PC-9 (cell line): ENCODE results near the gene LRRC28. TPM values are rescaled to one million over a fixed set of nuclear protein-coding genes. Genes with fewer than 3 reads are reported as not detected.

Experiments used
- BruUV-seq: library from RNA; stranded (reverse); fragments of 400-500 nt; replicated peaks from 2 replicates; lab custom pipeline; 2021; lab: Mats Ljungman, UMichigan
- CTCF ChIA-PET: fragments of 300-600 bp; sonication (Branson Sonifier 250); formaldehyde crosslinking; loops from one replicate; lab custom pipeline; 2022; ENCODE audit warnings: antibody characterized with exemption; lab: Charles Lee
- POLR2A ChIA-PET: fragments of 300-600 bp; sonication (Branson Sonifier 250); formaldehyde crosslinking; loops from one replicate; lab custom pipeline; 2022; ENCODE audit warnings: antibody characterized with exemption; ENCODE audit not compliant: unreplicated experiment; lab: Charles Lee
- DNase-seq, 2 experiments: peaks; one replicate each; pipeline versions ENCODE4 v3.0.0 to v3.0.0-alpha.2; 2015 to 2022; ENCODE audit warnings: mixed read lengths in 1 of 2
- H2AFZ ChIP-seq: fragments of 200-600 bp; sonication (generic); 2 replicates; pipeline ENCODE4 v1.8.1; 2017; ENCODE audit warnings: antibody characterized with exemption
- H3F3A ChIP-seq: fragments of 200-600 bp; sonication (generic); 2 replicates; pipeline ENCODE4 v1.8.1; 2017; ENCODE audit warnings: antibody characterized with exemption, mild to moderate bottlenecking, low read depth; ENCODE audit not compliant: insufficient read depth
- H3K27ac ChIP-seq: fragments of 200-600 bp; sonication (generic); 2 replicates; pipeline ENCODE4 v1.6.1; 2016; ENCODE audit warnings: mixed run types
- H3K27me3 ChIP-seq: fragments of 200-600 bp; sonication (generic); 2 replicates; pipeline ENCODE4 v1.6.1; 2016; ENCODE audit warnings: low read depth, mixed run types; ENCODE audit not compliant: insufficient read depth
- H3K36me3 ChIP-seq: fragments of 200-600 bp; sonication (generic); 2 replicates; pipeline ENCODE4 v1.6.1; 2016; ENCODE audit warnings: low read depth, mixed run types
- H3K4me1 ChIP-seq: fragments of 200-600 bp; sonication (generic); replicated peaks from 2 replicates; pipeline ENCODE4 v1.6.1; 2016; ENCODE audit warnings: mixed run types; ENCODE audit not compliant: insufficient read depth
- H3K4me2 ChIP-seq: fragments of 200-600 bp; sonication (generic); 2 replicates; pipeline ENCODE4 v1.6.1; 2017; ENCODE audit warnings: mixed run types
- H3K4me3 ChIP-seq: fragments of 200-600 bp; sonication (generic); 2 replicates; pipeline ENCODE4 v1.6.1; 2016; ENCODE audit warnings: mixed run types
- H3K79me2 ChIP-seq: fragments of 200-600 bp; sonication (generic); 2 replicates; pipeline ENCODE4 v1.6.1; 2017; ENCODE audit warnings: low read depth, mixed run types
- H3K9me2 ChIP-seq: fragments of 200-600 bp; sonication (generic); 2 replicates; pipeline ENCODE4 v1.8.1; 2017; ENCODE audit warnings: mild to moderate bottlenecking; ENCODE audit not compliant: insufficient read depth
- H3K9me3 ChIP-seq: fragments of 200-600 bp; sonication (generic); 2 replicates; pipeline ENCODE4 v1.8.1; 2016; ENCODE audit warnings: low read depth; ENCODE audit not compliant: insufficient read depth
- H4K20me1 ChIP-seq: fragments of 200-600 bp; sonication (generic); 2 replicates; pipeline ENCODE4 v1.8.1; 2017; ENCODE audit not compliant: insufficient read depth
- CTCF ChIP-seq: fragments of 200-600 bp; sonication (generic); conservative IDR thresholded peaks from 2 replicates; pipeline ENCODE4 v1.6.1; 2017; ENCODE audit warnings: mixed run types, antibody characterized with exemption, mild to moderate bottlenecking, moderate library complexity
- EZH2 ChIP-seq: fragments of 200-600 bp; sonication (generic); IDR thresholded peaks from 2 replicates; pipeline ENCODE4 v1.8.0; 2017; ENCODE audit warnings: antibody characterized with exemption, low read depth
- intact Hi-C: fragments of 100-400 bp; cut with micrococcal nuclease; formaldehyde crosslinking; loops from one replicate; pipeline ENCODE4 v1.10.0; 2022; ENCODE audit not compliant: unreplicated experiment
- total RNA-seq: library from RNA; stranded (reverse); gene quantifications from 2 replicates; pipeline ENCODE4 v1.2.3, GENCODE V29; 2021

The LRRC28 gene
- total RNA-seq, 1 experiment from 2014 or later: 13.5 TPM

GRCh38 chr15:99250001-99250400, 1.3 kb upstream of the LRRC28 start:
- Histone ChIP-seq H2AFZ (peak overlapping the region; percentile 91), H3K4me2 (peak overlapping the region; percentile 90), H3K79me2 (peaks cover 27% of the 10 kb centered on the region), H3K27me3 (no peaks in the 10 kb centered on the region), H3F3A (peaks cover 8% of the 10 kb centered on the region; the same call in 1 of the 2 replicates), H3K4me1 (peaks cover 20% of the 10 kb centered on the region), H3K27ac (peak overlapping the region; percentile 74), H3K36me3 (no peaks in the 10 kb centered on the region), H3K9me3 (no peaks in the 10 kb centered on the region), H3K4me3 (peak overlapping the region; percentile 98), H4K20me1 (no peaks in the 10 kb centered on the region), H3K9me2 (no peaks in the 10 kb centered on the region)
- POLR2A ChIA-PET: interaction anchor here (0.7 kb wide), 2 partner anchors 86 to 483 kb away, joined by 3 to 4 read pairs; partner anchors contain the start of gene LYSMD4
- CTCF ChIA-PET: interaction anchor here (0.6 kb wide), 1 partner anchor 483 kb away, joined by 3 read pairs; the partner anchor contains the start of gene LYSMD4
- TF ChIP-seq CTCF (no peak), EZH2 (no peak)
- intact Hi-C loops: loop anchor here (10.0 kb wide), 1 partner anchor 605 kb away; the partner anchor contains the start of gene IGF1R
- BruUV-seq: no TSS peak
- DNase-seq: no peak

- DNase-seq: no peak
- H3K79me2 ChIP-seq: peaks cover 27% of the 10 kb centered on the region
- CTCF ChIA-PET: no interaction called here
- peaks cover 20% of the 10 kb centered on the region for H3K4me1 ChIP-seq
- no peaks in the 10 kb centered on the region for H3K27me3 ChIP-seq
- H3K9me2 ChIP-seq: no peaks in the 10 kb centered on the region
- peak overlapping the region; percentile 98 for H3K4me3 ChIP-seq
- BruUV-seq: no TSS peak
- peaks cover 8% of the 10 kb centered on the region; the same call in 1 of the 2 replicates for H3F3A ChIP-seq
- POLR2A ChIA-PET: no interaction called here
- H4K20me1 ChIP-seq: no peaks in the 10 kb centered on the region
- TF ChIP-seq CTCF (no peak), EZH2 (no peak)
- intact Hi-C loops: loop anchor here (10.0 kb wide), 1 partner anchor 606 kb away; the partner anchor contains the start of gene IGF1R
- H3K4me2 ChIP-seq: peak overlapping the region; percentile 90
- peak overlapping the region; percentile 74 for H3K27ac ChIP-seq
- H3K9me3 ChIP-seq: no peaks in the 10 kb centered on the region
- H2AFZ ChIP-seq: peak overlapping the region; percentile 91
- no peaks in the 10 kb centered on the region for H3K36me3 ChIP-seq
Observed at GRCh38 chr15:99250494-99250856, 806 bp upstream of the LRRC28 start.

- Histone ChIP-seq H3K27ac (no peak overlapping the region), H2AFZ (peak overlapping the region; percentile 93), H3F3A (peaks cover 8% of the 10 kb centered on the region; the same call in 1 of the 2 replicates), H3K27me3 (no peaks in the 10 kb centered on the region), H3K9me3 (no peaks in the 10 kb centered on the region), H3K79me2 (peaks cover 15% of the 10 kb centered on the region), H3K4me2 (peak overlapping the region; percentile 90), H3K4me1 (peaks cover 20% of the 10 kb centered on the region), H3K9me2 (no peaks in the 10 kb centered on the region), H3K36me3 (no peaks in the 10 kb centered on the region), H4K20me1 (no peaks in the 10 kb centered on the region), H3K4me3 (peak overlapping the region; percentile 74)
- no peak for DNase-seq
- TSS peak; percentile 51 for BruUV-seq
- POLR2A ChIA-PET: interaction anchor here (0.6 kb wide), 1 partner anchor 42 kb away, joined by 4 read pairs; no protein-coding TSS in a partner anchor
- intact Hi-C loops: loop anchor here (10.0 kb wide), 1 partner anchor 608 kb away; the partner anchor contains the start of gene IGF1R
- TF ChIP-seq CTCF (no peak), EZH2 (no peak)
- CTCF ChIA-PET: interaction anchor here (0.5 kb wide), 1 partner anchor 203 kb away, joined by 5 read pairs; no protein-coding TSS in a partner anchor
Observed at GRCh38 chr15:99252326-99252725, 1.0 kb downstream of the LRRC28 start.
